ENCODE data around the gene HOXD8.

Gene HOXD8

GRCh38 chr2:176136374-176137251 lies 7.1 kb downstream of the HOXD8 start:
- peak overlapping the region; percentile 28 for H3K4me3 ChIP-seq (ENCODE audit: extremely low read depth, insufficient read depth, low read length, poor library complexity, severe bottlenecking)
- no peaks in the 10 kb centered on the region for H3K9me3 ChIP-seq (ENCODE audit: control insufficient read depth, low read length)
- peak overlapping the region; percentile 62 for H3K27ac ChIP-seq (ENCODE audit: low read depth, low read length, severe bottlenecking)
- 0 to 1% methylated on average over 41 to 51 of the region's 71 CpGs for WGBS, 2 experiments (ENCODE audit: insufficient coverage in 2 of 2)
- H3K4me1 ChIP-seq (ENCODE audit: control insufficient read depth, insufficient read depth, low read length, poor library complexity, severe bottlenecking): no peaks in the 10 kb centered on the region
- H3K36me3 ChIP-seq (ENCODE audit: control insufficient read depth, insufficient read depth, low read length): no peaks in the 10 kb centered on the region

- Histone ChIP-seq H3K4me3 (ENCODE audit: extremely low read depth, insufficient read depth, low read length, poor library complexity, severe bottlenecking) (peak overlapping the region; percentile 28), H3K36me3 (ENCODE audit: control insufficient read depth, insufficient read depth, low read length) (no peaks in the 10 kb centered on the region), H3K9me3 (ENCODE audit: control insufficient read depth, low read length) (no peaks in the 10 kb centered on the region), H3K27ac (ENCODE audit: low read depth, low read length, severe bottlenecking) (no peak overlapping the region), H3K4me1 (ENCODE audit: control insufficient read depth, insufficient read depth, low read length, poor library complexity, severe bottlenecking) (no peaks in the 10 kb centered on the region)
- WGBS, 2 experiments (ENCODE audit: insufficient coverage in 2 of 2): 0 to 8% methylated on average over 1 to 2 of the region's 2 CpGs
These were observed 7.7 kb downstream of the HOXD8 start for GRCh38 chr2:176137252-176137580.

GRCh38 chr2:176137906-176138305 lies 8.4 kb downstream of the HOXD8 start:
- 79 to 89% methylated on average over 3 to 6 of the region's 8 CpGs for WGBS, 2 experiments (ENCODE audit: insufficient coverage in 2 of 2)
- no peaks in the 10 kb centered on the region for H3K36me3 ChIP-seq (ENCODE audit: control insufficient read depth, insufficient read depth, low read length)

GRCh38 chr2:176138526-176138922 lies 9.0 kb downstream of the HOXD8 start:
- no peak overlapping the region for H3K4me3 ChIP-seq (ENCODE audit: extremely low read depth, insufficient read depth, low read length, poor library complexity, severe bottlenecking)
- WGBS, 2 experiments (ENCODE audit: insufficient coverage in 2 of 2): 60 to 63% methylated on average over 12 to 14 of the region's 14 CpGs
- no peak overlapping the region for H3K27ac ChIP-seq (ENCODE audit: low read depth, low read length, severe bottlenecking)
- no peaks in the 10 kb centered on the region for H3K4me1 ChIP-seq (ENCODE audit: control insufficient read depth, insufficient read depth, low read length, poor library complexity, severe bottlenecking)
- no peaks in the 10 kb centered on the region for H3K9me3 ChIP-seq (ENCODE audit: control insufficient read depth, low read length)
- no peaks in the 10 kb centered on the region for H3K36me3 ChIP-seq (ENCODE audit: control insufficient read depth, insufficient read depth, low read length)

More at GRCh38 chr2:176137906-176138305, 8.4 kb downstream of the HOXD8 start:
- no peak overlapping the region for H3K4me3 ChIP-seq (ENCODE audit: extremely low read depth, insufficient read depth, low read length, poor library complexity, severe bottlenecking)
- no peaks in the 10 kb centered on the region for H3K9me3 ChIP-seq (ENCODE audit: control insufficient read depth, low read length)
- H3K4me1 ChIP-seq (ENCODE audit: control insufficient read depth, insufficient read depth, low read length, poor library complexity, severe bottlenecking): no peaks in the 10 kb centered on the region
- no peak overlapping the region for H3K27ac ChIP-seq (ENCODE audit: low read depth, low read length, severe bottlenecking)

- Histone ChIP-seq H3K4me1 (ENCODE audit: control insufficient read depth, insufficient read depth, low read length, poor library complexity, severe bottlenecking) (no peaks in the 10 kb centered on the region), H3K9me3 (ENCODE audit: control insufficient read depth, low read length) (no peaks in the 10 kb centered on the region), H3K27ac (ENCODE audit: low read depth, low read length, severe bottlenecking) (no peak overlapping the region), H3K4me3 (ENCODE audit: extremely low read depth, insufficient read depth, low read length, poor library complexity, severe bottlenecking) (no peak overlapping the region), H3K36me3 (ENCODE audit: control insufficient read depth, insufficient read depth, low read length) (no peaks in the 10 kb centered on the region)
- 62 to 68% methylated on average over 27 to 28 of the region's 28 CpGs for WGBS, 2 experiments (ENCODE audit: insufficient coverage in 2 of 2)
These were observed 9.6 kb downstream of the HOXD8 start for GRCh38 chr2:176138923-176139660.

GRCh38 chr2:176139661-176140512 lies 10.4 kb downstream of the HOXD8 start:
- H3K36me3 ChIP-seq (ENCODE audit: control insufficient read depth, insufficient read depth, low read length): no peaks in the 10 kb centered on the region
- H3K9me3 ChIP-seq (ENCODE audit: control insufficient read depth, low read length): no peaks in the 10 kb centered on the region
- 63 to 66% methylated on average over 24 to 28 of the region's 41 CpGs for WGBS, 2 experiments (ENCODE audit: insufficient coverage in 2 of 2)
- peak overlapping the region; percentile 37 for H3K4me3 ChIP-seq (ENCODE audit: extremely low read depth, insufficient read depth, low read length, poor library complexity, severe bottlenecking)
- no peak overlapping the region for H3K27ac ChIP-seq (ENCODE audit: low read depth, low read length, severe bottlenecking)
- H3K4me1 ChIP-seq (ENCODE audit: control insufficient read depth, insufficient read depth, low read length, poor library complexity, severe bottlenecking): no peaks in the 10 kb centered on the region

GRCh38 chr2:176140513-176141317 lies 11.2 kb downstream of the HOXD8 start:
- Histone ChIP-seq H3K9me3 (ENCODE audit: control insufficient read depth, low read length) (no peaks in the 10 kb centered on the region), H3K27ac (ENCODE audit: low read depth, low read length, severe bottlenecking) (no peak overlapping the region), H3K4me1 (ENCODE audit: control insufficient read depth, insufficient read depth, low read length, poor library complexity, severe bottlenecking) (no peaks in the 10 kb centered on the region), H3K36me3 (ENCODE audit: control insufficient read depth, insufficient read depth, low read length) (no peaks in the 10 kb centered on the region), H3K4me3 (ENCODE audit: extremely low read depth, insufficient read depth, low read length, poor library complexity, severe bottlenecking) (peak overlapping the region; percentile 37)
- 7 to 8% methylated on average over 31 to 39 of the region's 48 CpGs for WGBS, 2 experiments (ENCODE audit: insufficient coverage in 2 of 2)

- no peaks in the 10 kb centered on the region for H3K9me3 ChIP-seq (ENCODE audit: control insufficient read depth, low read length)
- WGBS, 2 experiments (ENCODE audit: insufficient coverage in 2 of 2): 63 to 100% methylated on average over 1 of the region's 2 CpGs
- H3K4me1 ChIP-seq (ENCODE audit: control insufficient read depth, insufficient read depth, low read length, poor library complexity, severe bottlenecking): no peaks in the 10 kb centered on the region
- no peak overlapping the region for H3K4me3 ChIP-seq (ENCODE audit: extremely low read depth, insufficient read depth, low read length, poor library complexity, severe bottlenecking)
- H3K36me3 ChIP-seq (ENCODE audit: control insufficient read depth, insufficient read depth, low read length): no peaks in the 10 kb centered on the region
- H3K27ac ChIP-seq (ENCODE audit: low read depth, low read length, severe bottlenecking): no peak overlapping the region
These were observed 12.8 kb downstream of the HOXD8 start for GRCh38 chr2:176142281-176142680.

GRCh38 chr2:176145085-176145969 lies 15.8 kb downstream of the HOXD8 start:
- H3K9me3 ChIP-seq (ENCODE audit: control insufficient read depth, low read length): no peaks in the 10 kb centered on the region
- no peaks in the 10 kb centered on the region for H3K4me1 ChIP-seq (ENCODE audit: control insufficient read depth, insufficient read depth, low read length, poor library complexity, severe bottlenecking)
- H3K27ac ChIP-seq (ENCODE audit: low read depth, low read length, severe bottlenecking): no peak overlapping the region
- no peak overlapping the region for H3K4me3 ChIP-seq (ENCODE audit: extremely low read depth, insufficient read depth, low read length, poor library complexity, severe bottlenecking)
- H3K36me3 ChIP-seq (ENCODE audit: control insufficient read depth, insufficient read depth, low read length): no peaks in the 10 kb centered on the region
- 20 to 45% methylated on average over 1 of the region's 4 CpGs for WGBS, 2 experiments (ENCODE audit: insufficient coverage in 2 of 2)

Measured in mesodermal cell (in vitro differentiated cells).